Peyer's patch (tissue), 4 donors: ENCODE results near the gene CRACR2B.

Experiments
- CTCF ChIP-seq, 6 experiments: fragments of 450-650 bp in 4 of 6; fragments of 200-600 bp in 2 of 6; sonication (generic) in 1 of 6; IDR thresholded peaks; one replicate each; pipeline ENCODE4 v1.5.1; 2017 to 2019; ENCODE audit warnings: antibody characterized with exemption in 6 of 6, mild to moderate bottlenecking in 3 of 6, moderate library complexity in 1 of 6
- POLR2A ChIP-seq, 2 donors: fragments of 450-650 bp; IDR thresholded peaks; one replicate each; pipeline ENCODE4 v1.5.1; 2017; ENCODE audit warnings: antibody characterized with exemption in 2 of 2, mild to moderate bottlenecking in 2 of 2, moderate library complexity in 2 of 2

- peak; percentile 45 to 65 for TF ChIP-seq POLR2A (IDR thresholded peaks at IDR 0.05)
- peak in 1 of 6 experiments; percentile 8 for TF ChIP-seq CTCF (IDR thresholded peaks at IDR 0.05)
These were observed 6.9 kb downstream of the CRACR2B start for GRCh38 chr11:834371-835316.
